Ammon's horn (tissue), 1 donor: ENCODE results near the gene ZNF669.

Source experiments
- DNase-seq: peaks from one replicate; pipeline ENCODE4 v3.0.0-alpha.2; 2016; ENCODE audit warnings: low spot score

ZNF669 gene

GRCh38 chr1:247111259-247111699 lies 7.1 kb upstream of the ZNF669 start:
- DNase-seq, result no peak

GRCh38 chr1:247110627-247111258 lies 6.6 kb upstream of the ZNF669 start:
- DNase-seq, result no peak

GRCh38 chr1:247107694-247108093 lies 3.5 kb upstream of the ZNF669 start:
- DNase-seq, result no peak

GRCh38 chr1:247105966-247106365 lies 1.8 kb upstream of the ZNF669 start:
- DNase-seq, result no peak

- DNase-seq, result peak; percentile 10
Observed at GRCh38 chr1:247104965-247105364, 809 bp upstream of the ZNF669 start.

- DNase-seq, result no peak
Observed at GRCh38 chr1:247102381-247102780, 1.8 kb downstream of the ZNF669 start.

GRCh38 chr1:247100676-247101279 lies 3.4 kb downstream of the ZNF669 start:
- no peak for DNase-seq

GRCh38 chr1:247096958-247097357 lies 7.2 kb downstream of the ZNF669 start:
- DNase-seq, result no peak

- no peak for DNase-seq
Observed at GRCh38 chr1:247096544-247096943, 7.6 kb downstream of the ZNF669 start.

- DNase-seq, result no peak
Observed at GRCh38 chr1:247096112-247096511, 8.0 kb downstream of the ZNF669 start.

GRCh38 chr1:247090455-247090854 lies 13.7 kb downstream of the ZNF669 start:
- DNase-seq, result no peak

GRCh38 chr1:247089616-247090375 lies 14.4 kb downstream of the ZNF669 start:
- DNase-seq, result no peak

GRCh38 chr1:247088967-247089366 lies 15.2 kb downstream of the ZNF669 start:
- no peak for DNase-seq

- no peak for DNase-seq
Observed at GRCh38 chr1:247087256-247087655, 16.9 kb downstream of the ZNF669 start.

GRCh38 chr1:247085310-247085709 lies 18.8 kb downstream of the ZNF669 start:
- DNase-seq, result no peak

GRCh38 chr1:247084771-247085170 lies 19.4 kb downstream of the ZNF669 start:
- DNase-seq, result no peak

GRCh38 chr1:247079141-247079874 lies 24.8 kb downstream of the ZNF669 start:
- no peak for DNase-seq

GRCh38 chr1:247078258-247079140 lies 25.7 kb downstream of the ZNF669 start, which contains the start of gene ZNF670:
TSS of gene ZNF670 (minus strand) at chr1:247078811. CDS start at chr1:247078596, 215 bp downstream.
- DNase-seq, result peak; percentile 98

GRCh38 chr1:247077876-247078257 lies 26.3 kb downstream of the ZNF669 start:
- DNase-seq, result no peak

GRCh38 chr1:247077213-247077612 lies 26.9 kb downstream of the ZNF669 start:
- DNase-seq, result no peak

GRCh38 chr1:247070645-247071044 lies 33.5 kb downstream of the ZNF669 start:
- DNase-seq, result no peak
